Measurements from ENCODE around the gene MIA2. TPM values are rescaled to one million over a fixed set of nuclear protein-coding genes. Genes with fewer than 3 reads are reported as not detected.

MIA2 gene
- total RNA-seq, 2 donors from 2014 or later: 41.8 to 61.8 TPM

GRCh38 chr14:39302124-39302810 lies 68.6 kb downstream of the MIA2 start:
- no peak for TF ChIP-seq CTCF (IDR thresholded peaks at IDR 0.05)
- DNase-seq: no peak
- H3K4me1 ChIP-seq: no peaks in the 10 kb centered on the region
- no peaks in the 10 kb centered on the region for H3K9me3 ChIP-seq
- H3K27ac ChIP-seq: no peak overlapping the region
- no peak overlapping the region for H3K9ac ChIP-seq (ENCODE audit: low read depth in 2 of 2, low read length in 2 of 2)
- no peaks in the 10 kb centered on the region for H3K27me3 ChIP-seq
- intact Hi-C loops (cut with DNase I): no loop called here
- H3K36me3 ChIP-seq: no peaks in the 10 kb centered on the region
- H3K4me3 ChIP-seq: no peak overlapping the region

DNA sequence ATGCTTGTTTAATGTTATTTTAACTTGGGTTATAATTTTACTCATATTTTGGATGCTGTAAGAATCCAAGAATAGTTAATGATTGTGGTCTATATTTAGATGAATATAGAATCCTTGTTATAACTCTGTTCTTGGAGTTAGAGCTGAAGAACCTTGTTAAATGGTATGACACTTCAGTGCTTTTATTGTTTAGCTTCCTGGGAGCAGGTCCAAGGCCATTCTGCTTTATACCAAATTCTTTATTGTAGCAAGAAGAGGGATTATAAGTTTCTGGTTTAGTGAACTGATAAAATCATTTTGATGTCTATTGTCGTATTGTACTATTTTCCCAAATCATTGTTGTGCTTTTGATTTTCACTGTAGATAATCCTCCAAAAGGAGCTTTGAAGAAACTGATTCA lies 69.4 kb downstream of the MIA2 start:
- H3K4me3 ChIP-seq: no peak overlapping the region
- H3K27me3 ChIP-seq: no peaks in the 10 kb centered on the region
- H3K36me3 ChIP-seq: no peaks in the 10 kb centered on the region
- H3K4me1 ChIP-seq: no peaks in the 10 kb centered on the region
- H3K9ac ChIP-seq (ENCODE audit: low read depth in 2 of 2, low read length in 2 of 2): no peak overlapping the region
- no peak overlapping the region for H3K27ac ChIP-seq
- intact Hi-C loops (cut with DNase I): no loop called here
- DNase-seq: no peak
- no peaks in the 10 kb centered on the region for H3K9me3 ChIP-seq
- no peak for TF ChIP-seq CTCF (IDR thresholded peaks at IDR 0.05)

DNA sequence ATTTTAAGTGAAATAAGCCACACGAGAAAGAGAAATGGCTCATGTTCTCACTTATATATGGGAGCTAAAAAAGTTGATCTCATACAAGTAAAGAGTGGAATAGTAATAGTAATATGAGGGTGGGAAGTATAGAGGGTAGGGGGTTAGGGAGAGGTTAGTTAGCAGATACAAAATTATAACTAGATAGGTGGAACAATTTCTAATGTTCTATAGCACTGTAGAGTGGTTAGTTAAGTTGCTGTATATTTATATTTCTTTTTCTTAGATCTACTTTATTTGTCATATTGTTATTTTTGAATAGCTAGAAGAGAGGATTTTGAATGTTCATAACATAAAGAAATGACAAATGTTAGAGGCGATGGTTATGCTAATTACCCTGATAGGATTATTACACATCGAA lies 74.1 kb downstream of the MIA2 start:
- no peak for TF ChIP-seq CTCF (IDR thresholded peaks at IDR 0.05)
- Histone ChIP-seq H3K4me1 (no peaks in the 10 kb centered on the region), H3K9me3 (no peaks in the 10 kb centered on the region), H3K9ac (ENCODE audit: low read depth in 2 of 2, low read length in 2 of 2) (no peak overlapping the region), H3K36me3 (no peaks in the 10 kb centered on the region), H3K27me3 (no peaks in the 10 kb centered on the region), H3K27ac (no peak overlapping the region), H3K4me3 (no peak overlapping the region)
- no peak for DNase-seq
- intact Hi-C loops (cut with DNase I): no loop called here

- Histone ChIP-seq H3K27me3 (no peaks in the 10 kb centered on the region), H3K4me1 (no peaks in the 10 kb centered on the region), H3K4me3 (no peak overlapping the region), H3K36me3 (no peaks in the 10 kb centered on the region), H3K27ac (no peak overlapping the region), H3K9me3 (no peaks in the 10 kb centered on the region), H3K9ac (ENCODE audit: low read depth in 2 of 2, low read length in 2 of 2) (no peak overlapping the region)
- DNase-seq: no peak
- intact Hi-C loops (cut with DNase I): no loop called here
- TF ChIP-seq CTCF (IDR thresholded peaks at IDR 0.05): no peak
Measured at GRCh38 chr14:39310051-39310450, 76.3 kb downstream of the MIA2 start.

- Histone ChIP-seq H3K27me3 (no peaks in the 10 kb centered on the region), H3K4me1 (no peaks in the 10 kb centered on the region), H3K27ac (no peak overlapping the region), H3K4me3 (no peak overlapping the region), H3K9ac (ENCODE audit: low read depth in 2 of 2, low read length in 2 of 2) (no peak overlapping the region), H3K9me3 (no peaks in the 10 kb centered on the region), H3K36me3 (no peaks in the 10 kb centered on the region)
- intact Hi-C loops (cut with DNase I): no loop called here
- no peak for TF ChIP-seq CTCF (IDR thresholded peaks at IDR 0.05)
- DNase-seq: no peak
Measured at GRCh38 chr14:39315859-39316444, 82.2 kb downstream of the MIA2 start.
